H1 (cell line): ENCODE results near the gene CFAP100. TPM values are rescaled to one million over a fixed set of nuclear protein-coding genes. Genes with fewer than 3 reads are reported as not detected.
A peak's percentile ranks its signal among the peaks of the same experiment; 100 is the strongest.

Experiments used
- CTCF ChIA-PET: fragments of 300-600 bp; sonication (Branson Sonifier 250); formaldehyde crosslinking; loops from one replicate; lab custom pipeline; 2021; ENCODE audit not compliant: partially characterized antibody; lab: Charles Lee
- POLR2A ChIA-PET: fragments of 300-600 bp; sonication (Branson Sonifier 250); formaldehyde crosslinking; loops from one replicate; lab custom pipeline; 2021; ENCODE audit warnings: inconsistent platforms; ENCODE audit not compliant: partially characterized antibody; lab: Charles Lee
- DNase-seq, 2 experiments: peaks; one replicate each; pipeline versions ENCODE4 v3.0.0 to v3.0.0-alpha.2; 2010 to 2022; ENCODE audit warnings: low spot score in 2 of 2, low read depth in 1 of 2, mixed read lengths in 1 of 2
- FAIRE-seq: peaks from 2 replicates; lab custom pipeline; 2011; peaks lifted over from hg19 to GRCh38; lab: Jason Lieb, UNC
- H2AFZ ChIP-seq: 2 replicates; pipeline ENCODE4 v1.8.1; 2012; ENCODE audit warnings: low read length, inconsistent platforms
- H2AK5ac ChIP-seq: 2 replicates; pipeline ENCODE4 v1.6.1; 2013; ENCODE audit warnings: low read depth, low read length
- H2BK120ac ChIP-seq: replicated peaks from 2 replicates; pipeline ENCODE3; 2013; ENCODE audit warnings: low read depth, low read length, inconsistent platforms
- H2BK12ac ChIP-seq: 2 replicates; pipeline ENCODE4 v1.6.1; 2013; ENCODE audit warnings: low read depth, low read length
- H2BK15ac ChIP-seq: 2 replicates; pipeline ENCODE4 v1.6.1; 2013; ENCODE audit warnings: low read length
- H2BK20ac ChIP-seq: 2 replicates; pipeline ENCODE4 v1.6.1; 2013; ENCODE audit warnings: low read length
- H2BK5ac ChIP-seq: 2 replicates; pipeline ENCODE4 v1.6.1; 2013; ENCODE audit warnings: low read depth, low read length
- H3K14ac ChIP-seq: 2 replicates; pipeline ENCODE4 v1.6.1; 2013; ENCODE audit warnings: inconsistent platforms; ENCODE audit not compliant: insufficient read length
- H3K18ac ChIP-seq: 2 replicates; pipeline ENCODE4 v1.6.1; 2013; ENCODE audit warnings: low read length; ENCODE audit errors: extremely low read depth
- H3K23ac ChIP-seq: 2 replicates; pipeline ENCODE4 v1.6.1; 2013; ENCODE audit warnings: inconsistent platforms; ENCODE audit not compliant: insufficient read length
- H3K23me2 ChIP-seq: 2 replicates; pipeline ENCODE4 v1.6.1; 2013; ENCODE audit warnings: low read depth, low read length
- H3K27ac ChIP-seq: 2 replicates; pipeline ENCODE4 v1.6.1; 2011; ENCODE audit warnings: low read depth, low read length, inconsistent platforms
- H3K27me3 ChIP-seq, 4 experiments: replicated peaks in 1 of 4; 1 replicate in 1 of 4; 2 replicates in 3 of 4; pipeline versions ENCODE4 v1.6.1 to v1.8.1; 2011 to 2013; ENCODE audit warnings: low read length in 3 of 4, mild to moderate bottlenecking in 3 of 4, inconsistent platforms in 2 of 4, mixed read lengths in 2 of 4, moderate library complexity in 1 of 4; ENCODE audit not compliant: control insufficient read depth in 3 of 4, insufficient read depth in 3 of 4; ENCODE audit errors: extremely low read depth in 1 of 4
- H3K36me3 ChIP-seq, 4 experiments: 2 replicates each; pipeline versions ENCODE4 v1.6.1 to v1.8.1; 2011 to 2013; ENCODE audit warnings: mild to moderate bottlenecking in 4 of 4, low read length in 3 of 4, moderate library complexity in 2 of 4, control low read depth in 1 of 4, inconsistent platforms in 1 of 4; ENCODE audit not compliant: insufficient read depth in 4 of 4, control insufficient read depth in 2 of 4
- H3K4ac ChIP-seq: replicated peaks from 2 replicates; pipeline ENCODE3; 2013; ENCODE audit warnings: low read length, low read depth, mixed read lengths, inconsistent platforms; ENCODE audit not compliant: insufficient read length
- H3K4me1 ChIP-seq, 4 experiments: replicated peaks in 1 of 4; 1 replicate in 1 of 4; 2 replicates in 3 of 4; pipeline versions ENCODE4 v1.6.1 to v1.8.1; 2011 to 2013; ENCODE audit warnings: low read length in 3 of 4, inconsistent platforms in 2 of 4, mixed read lengths in 1 of 4; ENCODE audit not compliant: insufficient read depth in 4 of 4, control insufficient read depth in 3 of 4
- H3K4me2 ChIP-seq, 2 experiments: 2 replicates each; pipeline versions ENCODE4 v1.6.1 to v1.8.1; 2011 to 2013; ENCODE audit warnings: low read depth in 2 of 2, low read length in 2 of 2, control low read depth in 1 of 2, inconsistent platforms in 1 of 2, mild to moderate bottlenecking in 1 of 2; ENCODE audit not compliant: insufficient read depth in 1 of 2
- H3K4me3 ChIP-seq, 4 experiments: fragments of 200-600, 300-600 bp in 1 of 4; sonication (generic), shearing (Covaris generic), sonication (Bioruptor Twin) in 1 of 4; 2 replicates each; pipeline versions ENCODE4 v1.5.1 to v1.8.1; 2011 to 2016; ENCODE audit warnings: low read length in 4 of 4, low read depth in 3 of 4, control low read depth in 2 of 4, inconsistent platforms in 2 of 4, mild to moderate bottlenecking in 2 of 4, mixed read lengths in 1 of 4, moderate library complexity in 1 of 4; ENCODE audit not compliant: insufficient read depth in 2 of 4; ENCODE audit errors: extremely low read depth in 1 of 4
- H3K56ac ChIP-seq: replicated peaks from 2 replicates; pipeline ENCODE3; 2013; ENCODE audit warnings: low read depth, mild to moderate bottlenecking, mixed read lengths, low read length, inconsistent platforms; ENCODE audit not compliant: insufficient read length
- H3K79me1 ChIP-seq: 2 replicates; pipeline ENCODE4 v1.6.1; 2013; ENCODE audit warnings: low read depth, low read length, control low read depth
- H3K79me2 ChIP-seq, 2 experiments: 2 replicates each; pipeline versions ENCODE4 v1.6.1 to v1.8.1; 2012 to 2013; ENCODE audit warnings: low read length in 2 of 2, mild to moderate bottlenecking in 2 of 2, inconsistent platforms in 1 of 2; ENCODE audit not compliant: insufficient read depth in 2 of 2, control insufficient read depth in 1 of 2
- H3K9ac ChIP-seq, 4 experiments: replicated peaks in 1 of 4; 1 replicate in 1 of 4; 2 replicates in 3 of 4; pipeline versions ENCODE4 v1.6.1 to v1.8.1; 2011 to 2013; ENCODE audit warnings: low read depth in 3 of 4, low read length in 3 of 4, control low read depth in 2 of 4, mild to moderate bottlenecking in 2 of 4, moderate library complexity in 2 of 4, inconsistent platforms in 1 of 4; ENCODE audit errors: extremely low read depth in 1 of 4
- H3K9me3 ChIP-seq, 2 experiments: 2 replicates each; pipeline versions ENCODE4 v1.6.1 to v1.8.1; 2012 to 2013; ENCODE audit warnings: mild to moderate bottlenecking in 2 of 2, moderate library complexity in 2 of 2, control low read depth in 1 of 2, inconsistent platforms in 1 of 2, low read depth in 1 of 2, low read length in 1 of 2, mixed read lengths in 1 of 2; ENCODE audit not compliant: insufficient read depth in 2 of 2
- H4K20me1 ChIP-seq, 2 experiments: replicated peaks in 1 of 2; 2 replicates each; pipeline versions ENCODE3 to v1.8.1; 2011 to 2013; ENCODE audit warnings: inconsistent platforms in 2 of 2, low read length in 2 of 2, mild to moderate bottlenecking in 1 of 2; ENCODE audit not compliant: insufficient read depth in 2 of 2, control insufficient read depth in 1 of 2
- H4K5ac ChIP-seq: 2 replicates; pipeline ENCODE4 v1.6.1; 2013; ENCODE audit warnings: low read length, low read depth, mixed read lengths, inconsistent platforms; ENCODE audit not compliant: insufficient read length
- H4K8ac ChIP-seq: 2 replicates; pipeline ENCODE4 v1.8.0; 2013; ENCODE audit warnings: mild to moderate bottlenecking, moderate library complexity, low read length, inconsistent platforms; ENCODE audit not compliant: insufficient read depth; ENCODE audit errors: extremely low read depth
- H4K91ac ChIP-seq: replicated peaks from 2 replicates; pipeline ENCODE3; 2013; ENCODE audit warnings: low read length, mixed read lengths, inconsistent platforms; ENCODE audit not compliant: insufficient read length
- BCL11A ChIP-seq, 2 experiments: IDR thresholded peaks; one replicate each; pipeline ENCODE4 v1.6.1; 2011; ENCODE audit warnings: low read depth in 2 of 2, low read length in 2 of 2, mild to moderate bottlenecking in 2 of 2
- CBX5 ChIP-seq: fragments of 300-800, 300-1000 bp; sonication (generic); IDR thresholded peaks from 2 replicates; pipeline ENCODE4 v1.7.1; 2016; ENCODE audit warnings: antibody characterized with exemption, low read length, low read depth
- CREB1 ChIP-seq: IDR thresholded peaks from 2 replicates; pipeline ENCODE4 v1.6.1; 2012; ENCODE audit warnings: inconsistent platforms
- GABPA ChIP-seq: IDR thresholded peaks from 2 replicates; pipeline ENCODE4 v1.6.1; 2011; ENCODE audit warnings: mild to moderate bottlenecking, low read length, moderate library complexity, borderline replicate concordance; ENCODE audit not compliant: insufficient read depth
- KDM5A ChIP-seq: fragments of 200-600 bp; IDR thresholded peaks from 2 replicates; pipeline ENCODE4 v1.7.1; 2012; ENCODE audit warnings: mild to moderate bottlenecking, low read length, inconsistent platforms, mixed read lengths
- NANOG ChIP-seq: IDR thresholded peaks from 2 replicates; pipeline ENCODE4 v1.6.1; 2011; ENCODE audit warnings: low read length, low read depth, mild to moderate bottlenecking, inconsistent platforms; ENCODE audit not compliant: insufficient read depth, poor library complexity, severe bottlenecking
- RFX5 ChIP-seq: IDR thresholded peaks from 2 replicates; pipeline ENCODE4 v1.6.1; 2011; ENCODE audit warnings: low read depth, low read length, improper control_type of control experiment, borderline replicate concordance
- ZNF274 ChIP-seq: IDR thresholded peaks from 2 replicates; pipeline ENCODE4 v1.7.0; 2012; ENCODE audit warnings: low read length, borderline replicate concordance; ENCODE audit errors: extremely low read depth
- whole genome bisulfite sequencing, 2 experiments: shearing (Covaris generic) in 1 of 2; methylation state at CpG; one replicate each; pipeline versions ENCODE4 v1.1.6 to v1.1.7; 2013 to 2015; ENCODE audit warnings: low lambda C conversion rate in 2 of 2, mixed read lengths in 2 of 2, inconsistent platforms in 1 of 2, low coverage in 1 of 2, missing lambda C conversion rate in 1 of 2; ENCODE audit not compliant: insufficient replicate concordance in 2 of 2, insufficient coverage in 1 of 2, insufficient read length in 1 of 2; ENCODE audit errors: extremely low coverage in 1 of 2, missing lambda C conversion rate in 1 of 2; 5-methylcytosine and 5-hydroxymethylcytosine counted together
- polyA plus RNA-seq, 7 experiments: library from polyadenylated mRNA; depleted of rRNA in 3 of 7; stranded (reverse) in 5 of 7; unstranded in 2 of 7; fragments of >200 nt in 5 of 7; fragments of 200-250 nt in 2 of 7; gene quantifications; 1 replicate in 5 of 7; 2 replicates in 1 of 7; 4 replicates in 1 of 7; pipeline versions ENCODE4 v1.2.1 to v1.2.3, GENCODE V29; 2011 to 2013; ENCODE audit warnings: missing spikeins in 2 of 7, mixed read lengths in 2 of 7
- total RNA-seq: library from RNA; stranded (reverse); fragmentation: NEBNext Ultra II Directional; extraction: Animal tissue kit (Norgen Biotek cat#: 25700); gene quantifications from 2 replicates; pipeline ENCODE4 v1.2.1, GENCODE V29; 2021

Gene CFAP100
- total and polyA plus RNA-seq, 2 of the 8 experiments (the other 6 are each of a cell fraction or from before 2014, with no cell fraction given): 0.17 TPM; not detected in 1

GRCh38 chr3:126364731-126365301, 29.9 kb upstream of the CFAP100 start:
- DNase-seq (no peak), FAIRE-seq (no peak)
- H4K91ac ChIP-seq: peak overlapping the region; percentile 13
- 0 out of 2 replicates have a peak overlapping the region, but pooled peaks have one; percentile 60 for H2BK12ac ChIP-seq
- H3K4me3 ChIP-seq: no peak overlapping the region
- no peak overlapping the region for H2AK5ac ChIP-seq
- H3K27ac ChIP-seq: no peak overlapping the region
- H3K4ac ChIP-seq: no peak overlapping the region
- peak overlapping the region; percentile 29; the same call in 1 of the 2 replicates for H2BK15ac ChIP-seq
- ChIA-PET CTCF (interaction anchor here (1.0 to 2.6 kb wide), 12 partner anchors 9 to 240 kb away, joined by 3 to 12 read pairs (median 4); no protein-coding TSS in a partner anchor), POLR2A (interaction anchor here (1.8 kb wide), 1 partner anchor 15 kb away, joined by 9 read pairs; no protein-coding TSS in a partner anchor)
- no peak overlapping the region for H3K18ac ChIP-seq
- H2AFZ ChIP-seq: no peak overlapping the region
- no peak overlapping the region for H4K8ac ChIP-seq
- no peaks in the 10 kb centered on the region for H3K79me1 ChIP-seq
- H3K27me3 ChIP-seq: peaks cover 0 to 6% (median 0%) of the 10 kb centered on the region in 4 experiments; a peak in 2 of 7 replicates
- H3K56ac ChIP-seq: no peak overlapping the region
- H3K9me3 ChIP-seq: no peaks in the 10 kb centered on the region
- TF ChIP-seq RFX5: no peak
- TF ChIP-seq ZNF274: no peak
- no peak for TF ChIP-seq KDM5A
- TF ChIP-seq GABPA: no peak
- TF ChIP-seq BCL11A (IDR thresholded peaks at IDR 0.05; ENCODE audit: low read depth in 2 of 2, low read length in 2 of 2): no peak
- TF ChIP-seq CBX5: no peak
- no peak for TF ChIP-seq CREB1
- TF ChIP-seq NANOG: no peak
- no peak overlapping the region for H2BK20ac ChIP-seq
- H3K14ac ChIP-seq: no peak overlapping the region
- H2BK5ac ChIP-seq: no peak overlapping the region; the same call in 1 of the 2 replicates
- no peaks in the 10 kb centered on the region for H3K23me2 ChIP-seq
- H3K36me3 ChIP-seq: no peaks in the 10 kb centered on the region; a peak in 1 of 8 replicates
- WGBS, 2 experiments: 89% methylated on average over 5 of the region's 5 CpGs; no CpG with 5 or more reads in 1 of the 2 experiments
- no peak overlapping the region for H4K5ac ChIP-seq
- H3K4me2 ChIP-seq: no peak overlapping the region
- no peak overlapping the region for H2BK120ac ChIP-seq
- no peaks in the 10 kb centered on the region for H4K20me1 ChIP-seq
- H3K4me1 ChIP-seq: peaks cover 0 to 17% (median 8%) of the 10 kb centered on the region in 4 experiments
- no peak overlapping the region for H3K23ac ChIP-seq
- H3K9ac ChIP-seq: no peak overlapping the region
- no peaks in the 10 kb centered on the region for H3K79me2 ChIP-seq
